Right atrium auricular region (tissue), 2 donors: ENCODE results near the gene VPS51. TPM values are rescaled to one million over a fixed set of nuclear protein-coding genes. Genes with fewer than 3 reads are reported as not detected.
A peak's percentile ranks its signal among the peaks of the same experiment; 100 is the strongest.

ENCODE experiments used
- DNase-seq: peaks from one replicate; pipeline ENCODE4 v3.0.0-alpha.2; 2019; ENCODE audit warnings: low spot score
- H3K27ac ChIP-seq, 2 donors: fragments of 200-600 bp; sonication (generic); 1 replicate in 1 of 2; 2 replicates in 1 of 2; pipeline ENCODE4 v1.5.1; 2016 to 2019
- H3K27me3 ChIP-seq, 2 donors: fragments of 200-600 bp; sonication (generic); one replicate each; pipeline versions ENCODE4 v1.5.1 to v1.6.0; 2017 to 2019
- H3K36me3 ChIP-seq: fragments of 200-600 bp; sonication (generic); one replicate; pipeline ENCODE4 v1.5.1; 2016
- H3K4me1 ChIP-seq, 2 donors: fragments of 200-600 bp; sonication (generic); one replicate each; pipeline versions ENCODE4 v1.5.1 to v1.6.0; 2017 to 2019
- H3K4me3 ChIP-seq, 2 donors: fragments of 200-600 bp; sonication (generic); 1 replicate in 1 of 2; 2 replicates in 1 of 2; pipeline ENCODE4 v1.5.1; 2017 to 2019; ENCODE audit warnings: mild to moderate bottlenecking in 1 of 2, moderate library complexity in 1 of 2
- H3K9me3 ChIP-seq, 2 donors: fragments of 200-600 bp; sonication (generic); one replicate each; pipeline ENCODE4 v1.5.1; 2019
- CTCF ChIP-seq, 2 donors: fragments of 200-600 bp; sonication (generic); IDR thresholded peaks; one replicate each; pipeline ENCODE4 v1.5.1; 2019; ENCODE audit warnings: antibody characterized with exemption in 2 of 2
- total RNA-seq, 2 donors: library from RNA; depleted of rRNA; stranded (reverse); fragments of >200 nt; gene quantifications; one replicate each; pipeline ENCODE4 v1.1.0, GENCODE V29; 2016

VPS51 gene
- total RNA-seq, 2 donors from 2014 or later = 98.5 to 147 TPM

DNA sequence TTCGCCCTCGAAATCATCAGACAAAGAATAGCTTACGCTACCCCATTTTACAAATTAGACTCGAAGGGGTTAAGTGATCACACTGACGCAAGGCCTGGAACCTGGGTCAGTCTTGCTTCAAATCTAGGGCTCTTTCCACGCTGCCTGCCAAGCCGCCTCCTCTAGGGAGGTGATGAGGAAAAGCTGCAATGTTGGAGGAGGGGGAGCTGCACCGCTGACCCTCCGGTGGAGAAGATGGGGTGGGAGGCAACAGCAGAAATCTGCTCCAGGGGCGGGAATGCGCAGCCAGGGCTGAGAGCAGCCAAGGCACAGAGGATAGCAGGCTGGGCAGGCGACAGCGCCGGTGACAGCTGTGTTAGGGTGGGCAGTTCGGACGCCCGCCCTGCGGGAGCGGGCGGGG lies 37.7 kb downstream of the VPS51 start:
- no peaks in the 10 kb centered on the region for H3K27me3 ChIP-seq
- no peaks in the 10 kb centered on the region for H3K9me3 ChIP-seq
- H3K4me1 ChIP-seq = peaks cover 0 to 35% of the 10 kb centered on the region in 2 donors
- peaks cover 42% of the 10 kb centered on the region for H3K36me3 ChIP-seq
- H3K4me3 ChIP-seq = peak overlapping the region; percentile 99 to 100
- DNase-seq = no peak
- no peak for TF ChIP-seq CTCF (IDR thresholded peaks at IDR 0.05)
- peak overlapping the region; percentile 97 for H3K27ac ChIP-seq

GRCh38 chr11:65134240-65134951 lies 38.4 kb downstream of the VPS51 start, which contains the start of gene SYVN1:
Gene SYVN1 (minus strand): TSS chr11:65134519. CDS start chr11:65133601, 918 bp downstream.
- peak; percentile 94 for DNase-seq
- no peak for TF ChIP-seq CTCF (IDR thresholded peaks at IDR 0.05)
- Histone ChIP-seq H3K27ac (peak within 1 kb of the TSS; percentile 97), H3K4me1 (peaks cover 0 to 35% of the 10 kb centered on the region in 2 donors), H3K36me3 (peaks cover 35% of the 10 kb centered on the region), H3K4me3 (peak within 1 kb of the TSS; percentile 99 to 100), H3K27me3 (no peaks in the 10 kb centered on the region), H3K9me3 (no peaks in the 10 kb centered on the region)

DNA sequence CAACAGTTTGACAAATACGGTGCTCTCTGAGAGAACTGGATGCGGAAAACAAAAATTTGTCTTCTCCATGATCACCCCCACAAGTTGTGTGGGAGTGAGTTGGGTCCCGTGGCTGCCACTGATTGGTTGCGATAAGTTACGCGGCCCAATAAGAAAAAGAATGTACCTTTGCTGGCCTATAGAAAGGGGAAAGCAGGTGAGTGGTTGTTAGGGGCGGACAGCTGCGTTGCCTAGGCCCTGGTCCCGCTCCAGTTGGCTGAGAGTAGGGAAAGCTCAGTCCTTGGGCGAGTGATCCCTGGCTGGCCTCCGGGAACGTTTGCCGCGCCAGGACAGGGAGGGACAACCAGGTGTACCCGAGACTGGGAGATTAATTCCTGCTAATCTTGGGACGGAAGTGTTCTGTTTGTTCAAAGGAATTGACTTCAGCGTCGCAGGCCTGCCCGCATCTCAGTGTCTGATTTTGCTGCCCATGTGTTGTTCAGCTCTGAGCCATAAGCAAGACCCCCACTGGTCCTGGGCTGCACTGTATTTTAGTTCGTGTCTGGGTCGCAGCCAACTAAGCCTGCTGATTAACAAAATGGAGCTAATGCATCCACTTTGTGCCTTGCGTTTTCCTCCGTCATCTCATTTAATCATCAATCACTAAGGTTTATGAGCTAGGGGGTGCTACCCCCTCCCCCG lies 39.1 kb downstream of the VPS51 start:
- H3K4me1 ChIP-seq = peaks cover 0 to 35% of the 10 kb centered on the region in 2 donors
- H3K27me3 ChIP-seq = no peaks in the 10 kb centered on the region
- peak overlapping the region; percentile 99 to 100 for H3K4me3 ChIP-seq
- H3K9me3 ChIP-seq = no peaks in the 10 kb centered on the region
- DNase-seq = peak; percentile 94
- H3K36me3 ChIP-seq = peaks cover 28% of the 10 kb centered on the region
- TF ChIP-seq CTCF (IDR thresholded peaks at IDR 0.05) = no peak
- peak overlapping the region; percentile 97 for H3K27ac ChIP-seq

DNA sequence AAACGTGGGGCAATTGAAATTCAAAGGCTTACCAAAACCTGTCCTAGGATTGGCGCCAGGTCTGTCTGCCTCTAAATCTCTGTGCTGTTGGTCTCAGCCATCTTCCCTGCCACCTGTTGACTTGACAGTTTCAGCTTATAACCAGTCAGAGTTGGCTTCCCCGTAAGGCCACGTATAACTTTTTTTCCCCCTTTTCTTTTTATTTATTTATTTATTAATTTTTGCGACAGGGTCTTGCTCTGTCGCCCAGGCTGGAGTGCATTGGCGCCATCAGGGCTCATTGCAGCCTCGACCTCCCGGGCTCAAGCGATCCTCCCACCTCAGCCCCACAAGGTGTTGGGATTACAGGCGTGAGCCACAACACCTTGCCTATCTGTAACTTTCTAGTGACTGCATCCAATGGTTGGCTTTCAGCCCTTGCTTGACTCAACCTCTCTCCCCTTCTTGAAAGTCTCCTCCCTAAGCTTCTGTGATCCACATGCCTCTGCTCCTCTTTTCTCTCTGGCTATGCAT lies 39.7 kb downstream of the VPS51 start:
- H3K4me3 ChIP-seq = peak overlapping the region; percentile 99 to 100
- peaks cover 0 to 35% of the 10 kb centered on the region in 2 donors for H3K4me1 ChIP-seq
- no peaks in the 10 kb centered on the region for H3K27me3 ChIP-seq
- H3K27ac ChIP-seq = peak overlapping the region; percentile 97
- DNase-seq = no peak
- peaks cover 22% of the 10 kb centered on the region for H3K36me3 ChIP-seq
- H3K9me3 ChIP-seq = no peaks in the 10 kb centered on the region
- no peak for TF ChIP-seq CTCF (IDR thresholded peaks at IDR 0.05)

DNA sequence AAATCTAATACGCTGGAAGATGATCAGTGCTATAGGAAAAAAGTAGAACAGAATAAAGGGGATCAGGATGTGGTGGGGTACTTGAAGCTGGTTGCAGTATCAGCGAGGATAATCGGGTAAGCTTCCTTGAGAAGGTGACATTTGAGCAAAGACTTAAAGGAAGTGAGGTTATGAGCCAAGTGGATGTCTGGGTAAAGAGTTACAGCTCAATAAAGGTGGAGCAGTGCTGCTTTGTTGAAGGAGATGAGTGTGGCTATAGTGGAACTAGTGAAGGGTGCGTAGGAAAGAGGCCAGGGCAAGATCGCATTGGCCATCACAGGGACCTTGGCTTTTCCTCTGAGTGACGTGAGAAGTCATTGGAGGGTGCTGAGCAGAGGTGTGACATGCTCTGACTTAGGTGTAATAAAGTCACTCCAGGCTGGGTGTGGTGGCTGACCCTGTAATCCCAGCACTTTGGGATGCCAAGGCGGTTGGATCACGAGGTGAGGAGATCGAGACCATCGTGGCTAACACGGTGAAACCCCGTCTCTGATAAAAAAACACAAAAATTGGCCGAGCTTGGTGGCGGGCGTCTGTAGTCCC lies 40.6 kb downstream of the VPS51 start:
- peaks cover 0 to 35% of the 10 kb centered on the region in 2 donors for H3K4me1 ChIP-seq
- no peaks in the 10 kb centered on the region for H3K27me3 ChIP-seq
- H3K27ac ChIP-seq = no peak overlapping the region
- no peak for TF ChIP-seq CTCF (IDR thresholded peaks at IDR 0.05)
- peaks cover 13% of the 10 kb centered on the region for H3K36me3 ChIP-seq
- no peaks in the 10 kb centered on the region for H3K9me3 ChIP-seq
- no peak overlapping the region for H3K4me3 ChIP-seq
- no peak for DNase-seq
